Hepatocyte (in vitro differentiated cells): ENCODE measurements around the gene ZBTB42.

Source experiments
- CTCF ChIP-seq: fragments of 200-600 bp; sonication (generic); IDR thresholded peaks from 2 replicates; pipeline ENCODE4 v1.5.1; 2016; ENCODE audit warnings: antibody characterized with exemption, mild to moderate bottlenecking; ENCODE audit not compliant: poor library complexity
- EZH2 ChIP-seq: fragments of 200-600 bp; sonication (generic); IDR thresholded peaks from 2 replicates; pipeline ENCODE4 v1.6.1; 2016; ENCODE audit warnings: antibody characterized with exemption, mild to moderate bottlenecking, borderline replicate concordance
- EZH2phosphoT487 ChIP-seq: fragments of 200-600 bp; sonication (generic); IDR thresholded peaks from one replicate; pipeline ENCODE4 v1.6.1; 2018; ENCODE audit warnings: antibody characterized with exemption, mild to moderate bottlenecking, low read depth, moderate library complexity; ENCODE audit not compliant: unreplicated experiment, severe bottlenecking

GRCh38 chr14:104805941-104806624 lies 5.2 kb downstream of the ZBTB42 start:
- TF ChIP-seq EZH2 (no peak), CTCF (no peak), EZH2phosphoT487 (no peak)
